ENCODE data around the gene ALDH3A2.

DNA sequence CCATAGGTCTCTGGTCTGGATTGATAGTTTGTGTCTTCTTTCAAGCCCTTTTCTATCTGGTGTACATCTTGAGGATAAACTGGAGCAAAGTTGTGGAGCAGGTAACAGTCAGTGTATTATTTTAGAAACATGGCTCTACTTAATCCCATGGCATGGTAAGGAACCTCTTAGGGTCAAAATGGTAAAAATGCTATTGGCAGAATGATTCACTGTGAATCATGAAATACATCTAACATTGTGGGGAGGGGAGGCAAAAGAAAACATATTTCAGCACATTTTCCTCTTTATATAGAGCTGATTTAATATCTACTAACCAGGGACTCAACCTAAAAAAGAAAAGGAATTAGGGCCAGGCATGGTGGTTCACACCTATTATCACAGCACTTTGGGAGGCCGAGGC, 17.9 kb upstream of the ALDH3A2 start:
- TF ChIP-seq HDAC2 (IDR thresholded peaks at IDR 0.05; ENCODE audit: borderline replicate concordance in 1 of 2, low read depth in 2 of 2, low read length in 2 of 2) (no peak), MAFK (IDR thresholded peaks at IDR 0.05; ENCODE audit: low read depth, low read length) (no peak), ZNF274 (IDR thresholded peaks at IDR 0.05; ENCODE audit: borderline replicate concordance, extremely low read depth, low read length) (no peak), SP1 (IDR thresholded peaks at IDR 0.05; ENCODE audit: low read depth, low read length) (no peak), POLR2A (IDR thresholded peaks at IDR 0.05; ENCODE audit: control extremely low read depth in 1 of 2, low read depth in 2 of 2, low read length in 2 of 2) (no peak)
- TF ChIP-seq, protein P1, sequence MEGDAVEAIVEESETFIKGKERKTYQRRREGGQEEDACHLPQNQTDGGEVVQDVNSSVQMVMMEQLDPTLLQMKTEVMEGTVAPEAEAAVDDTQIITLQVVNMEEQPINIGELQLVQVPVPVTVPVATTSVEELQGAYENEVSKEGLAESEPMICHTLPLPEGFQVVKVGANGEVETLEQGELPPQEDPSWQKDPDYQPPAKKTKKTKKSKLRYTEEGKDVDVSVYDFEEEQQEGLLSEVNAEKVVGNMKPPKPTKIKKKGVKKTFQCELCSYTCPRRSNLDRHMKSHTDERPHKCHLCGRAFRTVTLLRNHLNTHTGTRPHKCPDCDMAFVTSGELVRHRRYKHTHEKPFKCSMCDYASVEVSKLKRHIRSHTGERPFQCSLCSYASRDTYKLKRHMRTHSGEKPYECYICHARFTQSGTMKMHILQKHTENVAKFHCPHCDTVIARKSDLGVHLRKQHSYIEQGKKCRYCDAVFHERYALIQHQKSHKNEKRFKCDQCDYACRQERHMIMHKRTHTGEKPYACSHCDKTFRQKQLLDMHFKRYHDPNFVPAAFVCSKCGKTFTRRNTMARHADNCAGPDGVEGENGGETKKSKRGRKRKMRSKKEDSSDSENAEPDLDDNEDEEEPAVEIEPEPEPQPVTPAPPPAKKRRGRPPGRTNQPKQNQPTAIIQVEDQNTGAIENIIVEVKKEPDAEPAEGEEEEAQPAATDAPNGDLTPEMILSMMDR (IDR thresholded peaks at IDR 0.05; ENCODE audit: control extremely low read depth in 1 of 3, insufficient read depth in 1 of 3, low read depth in 1 of 3, low read length in 3 of 3) = no peak

Data from H1 (cell line).